Amniotic epithelial cell (primary cell): ENCODE data around the gene CTAGE9.
A peak's percentile ranks its signal among the peaks of the same experiment; 100 is the strongest.
"Not testable (repeated sequence)": the region's sequence is repeated elsewhere in the genome, so short reads cannot be mapped to it uniquely, and the experiment has no call there.

Source experiments
- DNase-seq: peaks from one replicate; pipeline ENCODE4 v3.0.0-alpha.2; 2010; ENCODE audit warnings: low read depth

The CTAGE9 gene

DNA sequence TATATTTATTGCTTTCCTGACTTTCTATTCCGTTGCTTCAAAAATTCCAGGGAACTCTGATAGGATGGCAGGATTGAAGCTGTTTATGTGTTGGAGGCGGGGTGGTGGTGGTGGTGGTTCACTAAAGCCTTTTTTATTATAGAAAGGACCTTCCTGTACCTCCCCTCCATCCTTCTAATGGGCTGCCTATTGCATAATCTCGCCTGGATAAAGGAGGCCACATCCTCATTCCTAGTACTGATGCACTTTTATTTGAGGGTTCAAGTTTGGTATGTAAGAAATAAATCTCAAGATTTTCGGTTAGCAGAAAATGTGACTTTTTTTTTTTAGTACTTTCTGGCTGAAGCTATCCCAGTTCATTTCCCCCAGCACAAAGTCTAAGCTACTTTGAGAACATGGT is 18.7 kb upstream of the CTAGE9 start:
- DNase-seq: peak; percentile 73

DNA sequence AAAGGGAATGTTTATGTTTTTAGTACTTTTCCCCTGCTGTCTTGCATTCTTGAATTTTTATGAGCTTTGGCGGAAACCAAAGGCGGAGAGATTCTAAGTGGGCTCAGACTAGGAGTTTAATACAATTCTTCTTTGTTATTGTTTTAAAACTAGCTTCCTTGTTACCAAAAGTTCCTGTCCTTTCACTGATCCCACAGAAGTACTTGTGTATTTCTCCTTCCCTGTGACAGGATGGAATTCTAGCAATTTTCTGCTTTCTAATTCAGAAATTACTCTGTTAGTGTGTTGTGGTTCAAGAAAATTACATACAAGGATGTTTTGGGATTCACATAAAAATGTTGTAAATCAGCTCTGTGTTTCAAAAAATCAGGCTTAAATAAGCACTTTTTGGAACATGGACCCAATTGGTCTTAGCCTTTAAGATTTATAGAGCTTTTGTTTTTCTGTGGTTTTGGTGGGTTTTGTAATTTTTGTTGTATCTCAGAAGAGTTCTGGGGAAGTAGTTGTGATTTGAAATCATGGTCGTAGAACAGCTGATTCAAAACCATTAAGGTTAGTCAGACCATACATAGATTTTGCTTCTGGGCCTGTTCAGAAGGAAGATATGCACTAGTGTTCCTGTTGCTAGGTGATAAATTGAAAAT is 17.6 kb upstream of the CTAGE9 start:
- DNase-seq: peak; percentile 84

DNA sequence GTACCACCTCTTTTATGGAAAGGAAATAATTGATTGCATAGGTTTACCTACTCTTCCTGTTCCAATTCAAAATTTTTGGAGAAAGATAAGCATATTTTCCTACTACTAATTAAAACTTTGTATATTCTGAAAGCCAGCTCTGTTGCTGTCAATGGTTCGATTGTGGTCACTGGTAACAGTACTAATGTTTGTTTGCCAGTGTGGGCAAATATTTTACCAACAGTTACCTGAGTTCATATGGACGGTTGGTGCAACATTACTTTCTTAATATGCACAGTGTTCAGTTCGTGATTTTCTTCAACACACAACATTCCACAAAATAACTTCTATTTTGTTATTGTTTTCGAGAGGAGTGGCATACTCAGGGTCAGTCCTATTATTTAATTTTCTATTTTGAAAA is 17.1 kb upstream of the CTAGE9 start:
- no peak for DNase-seq

DNA sequence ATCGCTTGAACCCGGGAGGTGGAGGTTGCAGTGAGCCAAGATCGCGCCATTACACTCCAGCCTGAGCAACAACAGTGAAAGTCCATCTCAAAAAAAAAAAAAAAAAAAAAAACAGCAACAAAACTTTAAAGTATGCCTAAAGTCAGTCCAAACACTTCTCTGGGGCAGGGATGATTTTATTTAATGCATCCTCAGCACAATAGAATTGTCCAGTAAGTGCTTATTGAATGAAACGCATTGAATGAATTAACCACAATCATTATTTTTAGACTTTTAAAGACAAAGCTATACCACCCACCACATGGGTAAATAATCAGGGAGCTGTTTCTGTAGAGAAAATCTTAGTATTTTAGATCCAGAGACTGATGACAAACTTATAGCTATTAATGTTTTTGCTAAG is 16.6 kb upstream of the CTAGE9 start:
- DNase-seq: no peak

DNA sequence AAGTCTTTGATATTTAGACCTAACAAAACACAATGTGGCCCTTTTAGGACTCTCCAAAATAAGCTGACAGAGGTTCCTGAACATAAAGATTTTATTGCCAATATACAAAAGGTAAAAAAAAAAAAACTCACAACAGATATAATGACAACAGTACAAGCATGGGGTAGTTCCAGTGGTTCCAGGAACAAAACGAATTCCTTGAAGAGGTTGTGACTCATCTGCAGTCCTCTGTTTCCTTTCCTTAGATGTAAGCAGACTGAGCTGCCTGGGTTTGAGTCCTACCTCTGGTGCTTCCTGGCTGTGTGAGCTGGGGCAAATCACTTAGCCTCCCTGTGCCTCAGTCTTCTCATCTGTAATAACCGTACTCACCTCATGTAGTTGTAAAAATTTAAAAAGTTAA is 13.3 kb upstream of the CTAGE9 start:
- DNase-seq: no peak

DNA sequence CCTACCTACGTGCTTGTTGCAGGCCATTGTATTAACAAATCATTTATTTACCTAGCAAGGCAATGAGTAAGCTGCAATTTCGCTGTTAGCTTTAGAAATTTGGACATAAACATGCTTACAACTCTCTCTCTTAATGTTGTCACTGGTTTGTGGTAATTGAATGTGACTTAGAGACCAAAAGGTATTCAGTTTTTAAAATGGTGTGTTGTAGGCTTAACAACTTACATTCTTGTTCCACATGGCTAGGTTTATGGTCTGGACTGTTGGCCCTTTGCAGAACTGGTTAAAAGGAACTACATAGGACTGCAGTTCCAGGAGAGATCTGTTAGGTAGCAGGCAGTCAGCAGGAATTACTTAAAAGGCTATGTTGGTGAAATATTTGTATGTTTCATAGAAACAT is 10.3 kb upstream of the CTAGE9 start:
- DNase-seq: no peak

DNA sequence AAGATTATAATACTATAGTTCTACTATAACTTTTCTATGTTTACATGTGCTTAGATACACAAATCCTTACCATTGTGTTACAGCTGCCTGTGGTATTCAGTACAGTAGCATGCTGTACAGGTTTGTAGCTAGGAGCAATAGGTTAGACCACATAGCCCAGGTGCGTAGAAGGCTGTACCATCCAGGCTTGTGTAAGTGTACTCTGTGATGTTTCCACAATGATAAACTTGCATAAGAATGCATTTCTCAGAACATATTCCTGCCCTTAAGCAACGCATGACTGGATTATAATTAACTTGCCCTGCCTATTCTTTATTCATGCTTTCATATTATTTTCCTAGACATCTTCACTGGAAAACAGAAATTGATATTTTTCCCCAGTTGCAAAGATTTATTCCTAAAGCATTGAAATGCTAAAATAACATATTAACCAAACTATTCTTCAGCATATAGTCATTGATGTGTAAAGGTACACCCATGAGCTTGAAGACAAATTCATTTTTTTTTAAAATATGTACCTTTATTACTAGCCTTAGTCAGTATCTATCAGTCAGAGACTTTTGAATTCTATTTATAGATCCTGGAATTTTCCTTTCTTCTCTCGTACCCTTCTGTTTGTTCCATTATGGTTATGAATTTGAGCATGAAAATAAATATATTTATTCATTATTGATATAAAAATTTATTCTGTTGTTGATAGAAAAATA is 7.2 kb upstream of the CTAGE9 start:
- DNase-seq: no peak

DNA sequence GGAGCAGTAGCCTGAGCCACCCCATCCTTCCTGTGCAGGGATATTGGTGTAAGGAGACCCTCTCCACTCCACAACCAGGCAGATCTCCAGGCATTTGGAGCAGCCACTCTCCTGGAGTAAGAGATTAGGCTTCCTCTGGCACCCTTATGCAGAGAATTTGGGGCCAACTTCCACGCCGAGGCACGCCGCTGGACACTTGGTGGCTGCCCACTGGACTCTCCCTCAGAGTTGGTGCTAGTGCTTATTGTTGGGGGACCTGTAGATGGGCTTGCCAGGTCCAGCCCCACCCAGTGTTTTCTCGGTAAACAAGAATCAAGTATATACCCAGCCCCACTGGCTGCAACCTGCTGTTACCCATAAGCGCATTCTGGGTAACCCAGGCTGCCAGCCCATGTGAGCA is 4.8 kb upstream of the CTAGE9 start:
- not testable (repeated sequence) for DNase-seq

DNA sequence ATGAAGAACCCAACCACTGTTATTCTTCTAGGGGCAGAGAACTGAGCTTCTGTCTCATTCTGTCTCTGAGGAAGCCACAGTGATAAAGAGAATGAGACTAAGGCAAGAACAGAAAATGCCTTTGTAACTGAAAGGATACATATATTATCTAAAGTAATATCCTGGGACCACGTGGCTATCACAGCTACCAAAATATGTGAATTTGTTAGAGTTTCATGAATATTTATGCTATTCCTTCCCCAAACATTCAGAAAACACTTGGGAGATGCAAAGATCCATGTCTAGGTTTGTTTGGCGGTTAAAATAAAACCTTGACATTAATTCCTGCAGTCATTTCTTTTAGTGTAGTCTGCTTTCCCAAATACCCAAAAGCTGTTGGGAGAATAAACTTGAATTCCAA is 6.9 kb downstream of the CTAGE9 start:
- not testable (repeated sequence) for DNase-seq

DNA sequence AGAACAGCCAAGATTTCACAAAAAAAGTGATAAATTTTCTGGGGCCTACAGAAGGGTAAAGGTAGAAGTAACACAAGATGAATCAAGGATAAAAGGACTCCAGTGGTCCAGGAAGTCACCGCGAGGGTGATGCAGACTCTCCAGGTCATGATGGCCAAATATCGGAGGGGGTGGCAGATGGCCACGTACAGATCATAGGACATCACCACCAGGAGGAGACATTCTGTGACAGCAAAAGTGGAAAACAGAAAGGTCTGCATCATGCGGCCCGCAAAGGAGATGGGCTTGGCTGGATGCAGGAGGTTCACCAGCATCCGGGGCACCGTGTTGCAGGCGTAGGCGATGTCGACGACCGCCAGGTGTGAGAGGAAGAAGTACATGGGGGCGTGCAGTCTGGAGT is 10.0 kb downstream of the CTAGE9 start:
- DNase-seq: not testable (repeated sequence)

DNA sequence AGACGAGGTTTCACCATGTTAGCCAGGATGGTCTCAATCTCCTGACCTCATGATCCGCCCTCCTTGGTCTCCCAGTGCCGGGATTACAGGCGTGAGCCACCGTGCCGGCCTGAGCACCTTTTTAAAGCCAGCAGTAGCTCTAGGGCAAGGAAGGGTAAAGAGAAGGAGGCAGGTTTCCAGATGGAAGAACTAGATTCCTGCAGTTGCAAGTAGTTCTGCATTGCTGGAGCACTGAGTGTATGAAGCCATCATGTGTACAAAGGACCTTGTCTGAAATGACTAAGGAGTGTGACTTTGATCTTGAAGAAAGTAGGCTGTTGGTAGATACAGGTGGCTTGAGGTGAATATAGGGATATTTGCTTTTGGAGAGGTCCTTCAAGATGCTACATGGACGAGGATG is 13.9 kb downstream of the CTAGE9 start:
- DNase-seq: no peak

DNA sequence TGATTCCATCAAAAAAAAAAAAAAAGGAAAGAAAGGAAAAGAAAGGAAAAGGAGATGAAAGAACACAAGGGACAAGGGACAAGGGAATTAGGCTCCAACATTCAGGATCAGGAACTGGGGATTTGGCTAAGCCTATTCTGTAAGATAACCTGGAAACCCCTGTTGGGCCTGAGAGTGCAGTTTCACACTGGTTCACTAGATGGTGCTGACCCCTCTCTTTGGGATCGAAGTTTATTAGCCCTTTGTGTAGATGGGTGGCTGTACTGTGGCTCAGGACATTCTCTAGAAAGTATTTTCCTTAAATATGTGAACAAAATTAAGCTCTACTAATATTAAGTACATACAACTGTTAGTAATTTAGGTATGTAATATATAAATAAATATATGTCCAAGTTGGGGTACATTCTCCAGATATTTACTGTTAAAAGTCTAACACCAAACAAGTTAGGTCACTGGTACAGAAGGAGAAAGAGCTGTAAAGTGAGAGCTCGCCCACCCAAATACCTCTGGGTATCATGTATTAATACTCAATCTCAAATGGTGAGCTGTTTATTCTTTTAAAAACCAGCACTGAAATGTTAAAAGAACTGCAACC is 15.9 kb downstream of the CTAGE9 start:
- DNase-seq: peak; percentile 58

DNA sequence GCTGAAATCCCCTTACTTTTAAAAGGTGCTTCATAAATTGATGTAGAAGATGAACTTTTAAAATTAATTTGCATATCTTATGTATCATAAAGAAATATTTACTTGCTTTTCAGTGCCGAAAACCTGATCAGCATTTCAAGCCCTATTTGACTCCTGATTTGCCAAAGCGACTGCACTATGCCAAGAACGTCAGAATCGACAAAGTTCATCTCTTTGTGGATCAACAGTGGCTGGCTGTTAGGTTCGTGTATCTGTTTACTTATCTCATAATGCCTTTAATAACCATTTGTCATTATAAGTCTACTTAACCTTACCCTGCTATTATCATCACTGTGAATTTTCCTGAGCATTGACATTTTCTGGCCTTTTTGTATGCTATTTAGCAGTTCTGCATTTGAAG is 17.4 kb downstream of the CTAGE9 start:
- DNase-seq: no peak

DNA sequence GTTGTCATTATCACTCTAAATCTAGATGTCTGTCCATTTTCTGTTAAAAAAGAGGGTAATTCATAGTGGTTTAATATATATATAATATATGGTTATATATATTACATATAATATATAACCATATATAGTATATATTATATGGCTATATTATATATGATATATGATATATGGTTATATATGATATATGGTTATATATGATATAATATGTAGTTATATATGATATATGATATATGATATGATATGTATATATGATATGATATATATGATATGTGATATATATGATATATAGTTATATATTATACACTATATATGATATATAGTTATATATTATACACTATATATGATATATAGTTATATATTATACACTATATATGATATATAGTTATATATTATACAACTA is 18.2 kb downstream of the CTAGE9 start:
- DNase-seq: no peak

DNA sequence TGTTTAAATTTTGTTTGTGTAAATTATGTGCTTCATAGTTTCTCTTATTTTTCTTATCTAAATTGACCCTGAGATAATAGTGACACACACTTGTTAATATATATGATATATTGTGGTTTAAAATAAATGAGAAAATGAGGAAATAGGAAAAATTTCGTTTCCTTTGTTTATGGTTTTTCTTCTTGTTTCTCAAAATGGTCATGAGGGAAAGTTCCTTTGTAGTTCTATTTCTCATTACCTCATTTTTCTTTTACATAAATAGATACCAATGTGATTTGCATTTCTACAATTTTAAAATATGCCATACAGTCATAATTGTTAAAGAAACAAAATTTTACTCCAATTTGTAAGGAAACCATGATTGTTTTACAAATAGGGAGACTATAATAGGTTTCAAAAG is 18.8 kb downstream of the CTAGE9 start:
- no peak for DNase-seq

DNA sequence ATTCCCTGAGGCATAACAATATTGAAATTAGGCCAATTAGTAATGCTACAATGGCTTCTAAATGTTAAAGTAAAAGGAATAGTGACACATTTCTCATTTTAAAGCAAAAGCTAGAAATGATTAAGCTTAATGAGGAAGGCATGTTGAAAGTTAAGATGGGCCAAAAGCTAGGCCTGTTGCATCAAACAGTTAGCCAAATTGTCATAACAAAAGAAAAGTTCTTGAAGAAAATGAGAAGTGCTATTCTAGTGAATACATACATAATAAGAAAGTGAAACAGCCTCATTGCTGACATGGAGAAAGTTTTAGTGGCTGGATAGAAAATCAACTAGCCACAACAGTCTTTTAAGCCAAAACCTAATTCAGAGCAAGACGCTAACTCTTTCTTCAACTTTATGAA is 22.5 kb downstream of the CTAGE9 start:
- DNase-seq: no peak

DNA sequence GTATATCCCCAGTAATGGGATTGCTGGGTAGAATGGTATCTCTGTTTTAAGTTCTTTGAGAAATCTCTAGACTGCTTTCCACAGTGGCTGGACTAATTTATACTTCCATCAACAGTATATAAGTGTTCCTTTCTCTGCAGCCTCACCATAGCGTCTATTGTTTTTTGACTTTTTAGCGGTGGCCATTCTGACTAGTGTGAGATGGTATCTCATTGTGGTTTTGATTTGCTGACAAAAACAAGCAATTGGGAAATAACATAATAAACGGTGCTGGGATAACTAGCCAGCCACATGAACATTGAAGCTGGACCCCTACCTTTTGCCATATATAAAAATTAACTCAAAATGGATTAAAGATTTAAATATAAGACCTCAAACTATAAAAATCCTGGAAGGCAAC is 23.8 kb downstream of the CTAGE9 start:
- DNase-seq: peak; percentile 17

DNA sequence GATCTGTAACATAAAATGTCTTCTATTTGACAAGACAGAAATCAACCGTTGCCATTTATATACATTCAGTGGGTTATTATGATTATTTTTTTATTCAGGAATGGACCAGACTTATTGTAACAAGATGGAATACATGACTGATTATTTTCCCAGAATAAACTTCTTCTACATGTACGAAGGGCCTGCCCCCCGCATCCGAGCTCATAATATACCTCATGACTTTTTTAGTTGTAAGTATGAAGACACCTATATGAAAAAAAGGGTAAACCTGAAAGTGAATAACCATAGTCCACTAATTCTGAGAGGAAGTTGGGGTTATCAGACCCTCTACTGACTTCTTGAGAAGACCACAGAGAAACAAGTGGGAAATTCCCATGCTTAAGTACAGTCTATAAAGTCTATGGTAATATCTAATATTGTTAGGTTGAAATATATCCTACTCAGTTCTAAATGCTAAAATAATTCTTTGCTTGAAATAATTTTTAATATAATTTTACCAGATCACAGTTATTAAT is 25.5 kb downstream of the CTAGE9 start:
- DNase-seq: no peak

DNA sequence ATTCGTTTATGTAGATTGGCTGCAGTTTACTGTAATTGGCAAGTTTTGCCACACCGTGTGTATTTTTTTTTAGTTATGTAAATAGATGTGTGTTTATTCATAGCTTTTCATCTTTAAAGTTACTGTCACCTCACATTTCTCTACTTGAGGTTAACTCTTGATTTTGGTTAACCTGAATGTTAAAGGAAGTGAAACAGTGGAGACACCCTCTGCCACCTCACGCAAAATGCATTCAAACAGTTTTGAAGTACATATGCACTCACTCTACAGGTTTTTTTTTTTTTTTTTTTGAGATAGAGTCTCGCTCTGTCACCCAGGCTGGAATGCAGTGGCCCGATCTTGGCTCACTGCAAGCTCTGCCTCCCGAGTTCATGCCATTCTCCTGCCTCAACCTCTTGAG is 27.3 kb downstream of the CTAGE9 start:
- no peak for DNase-seq

DNA sequence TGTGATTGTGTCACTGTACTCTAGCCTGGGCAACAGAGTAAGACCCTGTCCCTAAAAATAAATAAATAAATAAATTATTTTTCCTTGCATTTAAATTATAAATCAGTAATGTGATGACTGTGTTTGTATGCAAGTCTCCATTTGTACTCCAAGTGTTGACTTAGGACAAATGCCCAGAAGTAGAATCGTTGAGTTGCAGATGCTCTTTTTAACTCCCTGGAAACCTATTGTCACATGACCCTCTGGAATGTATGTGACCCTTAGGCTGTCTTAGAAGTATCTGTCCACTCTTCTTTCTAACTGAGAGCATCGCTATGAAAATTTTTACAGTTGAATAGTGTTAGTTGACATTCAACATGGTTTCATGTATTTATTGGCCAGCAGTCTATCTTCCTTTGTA is 28.4 kb downstream of the CTAGE9 start:
- no peak for DNase-seq

DNA sequence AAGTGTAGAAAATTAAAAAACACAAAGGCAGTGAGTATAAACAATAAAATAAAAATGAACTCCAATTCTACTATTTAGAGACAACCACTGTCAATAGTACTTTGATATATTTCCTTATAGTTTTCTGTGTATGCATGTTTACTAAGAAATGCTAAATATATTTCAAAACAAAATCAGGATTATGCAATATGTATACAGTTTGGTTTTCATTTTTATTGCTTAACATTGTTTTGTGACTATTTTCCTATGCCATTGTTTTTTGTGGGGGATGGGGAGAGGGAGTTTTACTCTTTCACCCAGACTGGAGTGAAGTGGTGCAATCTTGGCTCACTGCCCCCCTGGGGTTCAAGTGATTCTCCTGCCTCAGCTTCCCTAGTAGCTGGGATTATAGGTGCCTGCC is 29.2 kb downstream of the CTAGE9 start:
- DNase-seq: no peak

DNA sequence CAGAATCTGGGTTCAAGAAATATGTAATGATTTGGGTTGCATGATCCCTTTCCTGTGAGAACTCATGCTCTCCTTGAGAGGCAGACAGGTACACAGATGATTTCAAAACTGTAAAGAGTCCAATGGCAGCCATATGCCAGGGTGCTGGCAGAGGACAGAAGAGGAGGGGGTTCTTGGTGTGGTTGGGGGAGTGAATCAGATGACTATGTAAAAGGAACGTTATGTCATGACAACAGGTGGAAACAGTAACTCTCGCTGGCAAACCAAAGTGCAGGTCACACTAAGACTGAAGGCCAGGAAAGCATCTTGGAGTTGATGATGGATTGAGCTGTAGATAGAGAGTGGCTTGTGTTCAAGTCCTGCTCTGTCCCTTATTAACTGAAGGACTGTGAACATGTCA is 29.9 kb downstream of the CTAGE9 start:
- no peak for DNase-seq

DNA sequence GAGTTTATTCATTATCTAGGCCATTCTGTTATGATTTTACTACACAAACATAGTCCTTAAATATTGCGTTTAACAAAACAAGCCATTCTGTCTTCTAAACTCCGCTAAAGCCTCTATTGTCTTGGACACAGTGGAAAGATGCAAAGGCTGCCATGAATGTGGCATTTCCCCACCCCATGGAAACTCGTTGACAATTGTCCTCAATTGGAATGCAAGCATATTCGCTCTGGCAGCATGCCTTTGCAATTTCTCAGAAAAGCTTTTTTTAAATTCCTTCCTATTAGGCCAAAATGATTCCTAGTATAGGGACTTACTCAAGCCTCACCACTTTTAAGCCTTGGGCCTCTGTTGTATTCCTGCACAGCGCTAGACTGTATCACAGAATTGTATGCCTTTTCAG is 32.4 kb downstream of the CTAGE9 start:
- no peak for DNase-seq

DNA sequence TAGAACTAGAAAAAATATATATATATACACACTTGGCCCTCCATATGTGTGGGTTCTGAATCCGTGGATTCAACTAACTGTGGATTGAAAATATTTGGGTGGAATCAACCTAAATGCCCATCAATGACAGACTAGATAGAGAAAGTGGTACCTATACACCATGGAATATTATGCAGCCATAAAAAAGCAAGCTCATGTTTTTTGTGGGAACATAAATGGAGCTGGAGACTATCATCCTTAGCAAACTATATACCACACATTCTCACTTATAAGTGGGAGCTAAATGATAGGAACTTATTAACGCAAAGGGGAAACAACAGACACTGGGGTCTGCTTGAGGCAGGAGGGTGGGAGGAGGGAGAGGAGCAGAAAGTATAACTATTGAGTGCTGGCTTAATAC is 37.6 kb downstream of the CTAGE9 start:
- no peak for DNase-seq
